ENCODE measurements around the gene GPC6. TPM values are rescaled to one million over a fixed set of nuclear protein-coding genes. Genes with fewer than 3 reads are reported as not detected.
"Not testable (repeated sequence)": the region's sequence is repeated elsewhere in the genome, so short reads cannot be mapped to it uniquely, and the experiment has no call there.

GPC6 gene
- total RNA-seq, 1 donor from 2014 or later, result 50.3 TPM

DNA sequence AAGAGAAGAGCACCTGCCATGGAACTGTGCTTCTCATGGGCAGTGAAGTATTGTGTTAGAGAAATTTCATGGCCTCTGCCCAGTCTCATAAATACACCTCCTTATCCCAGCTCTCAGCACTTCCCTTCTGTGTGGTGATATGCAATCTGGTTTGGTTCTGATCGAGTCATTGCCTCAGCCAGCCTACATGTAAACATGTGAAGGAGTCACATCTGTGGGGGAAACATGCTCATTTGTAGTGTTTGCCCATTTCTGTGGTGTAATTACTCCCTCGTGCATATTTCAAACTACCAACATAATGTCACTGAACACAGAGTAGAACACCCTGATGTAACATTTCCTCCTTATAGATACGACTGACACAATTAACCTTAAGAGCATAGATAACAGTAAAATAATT is 1069.9 kb downstream of the GPC6 start:
- H3K9me3 Mint-ChIP-seq (ENCODE audit: low read depth), result no peaks in the 10 kb centered on the region
- H3K4me3 Mint-ChIP-seq (ENCODE audit: low read depth), result no peak overlapping the region
- no peak for TF ChIP-seq CTCF (IDR thresholded peaks at IDR 0.05; ENCODE audit: unreplicated experiment)
- H3K27me3 Mint-ChIP-seq, result no peaks in the 10 kb centered on the region
- peaks cover 35% of the 10 kb centered on the region for H3K4me1 Mint-ChIP-seq (ENCODE audit: low read depth)
- no peaks in the 10 kb centered on the region for H3K36me3 Mint-ChIP-seq (ENCODE audit: insufficient read depth)
- DNase-seq (ENCODE audit: low spot score, unreplicated experiment), result no peak
- peak overlapping the region; percentile 14 for H3K27ac Mint-ChIP-seq

- no peak for TF ChIP-seq CTCF (IDR thresholded peaks at IDR 0.05; ENCODE audit: unreplicated experiment)
- H3K36me3 Mint-ChIP-seq (ENCODE audit: insufficient read depth), result no peaks in the 10 kb centered on the region
- no peaks in the 10 kb centered on the region for H3K9me3 Mint-ChIP-seq (ENCODE audit: low read depth)
- no peak overlapping the region for H3K27ac Mint-ChIP-seq
- no peak for DNase-seq (ENCODE audit: low spot score, unreplicated experiment)
- H3K4me3 Mint-ChIP-seq (ENCODE audit: low read depth), result no peak overlapping the region
- peaks cover 23% of the 10 kb centered on the region for H3K4me1 Mint-ChIP-seq (ENCODE audit: low read depth)
- H3K27me3 Mint-ChIP-seq, result no peaks in the 10 kb centered on the region
These were observed 1071.7 kb downstream of the GPC6 start for GRCh38 chr13:94298346-94298745.

- no peaks in the 10 kb centered on the region for H3K9me3 Mint-ChIP-seq (ENCODE audit: low read depth)
- no peaks in the 10 kb centered on the region for H3K27me3 Mint-ChIP-seq
- no peak for DNase-seq (ENCODE audit: low spot score, unreplicated experiment)
- H3K36me3 Mint-ChIP-seq (ENCODE audit: insufficient read depth), result no peaks in the 10 kb centered on the region
- H3K4me1 Mint-ChIP-seq (ENCODE audit: low read depth), result peaks cover 41% of the 10 kb centered on the region
- no peak for TF ChIP-seq CTCF (IDR thresholded peaks at IDR 0.05; ENCODE audit: unreplicated experiment)
- no peak overlapping the region for H3K4me3 Mint-ChIP-seq (ENCODE audit: low read depth)
- no peak overlapping the region for H3K27ac Mint-ChIP-seq
These were observed 1073.8 kb downstream of the GPC6 start for GRCh38 chr13:94300401-94300800.

DNA sequence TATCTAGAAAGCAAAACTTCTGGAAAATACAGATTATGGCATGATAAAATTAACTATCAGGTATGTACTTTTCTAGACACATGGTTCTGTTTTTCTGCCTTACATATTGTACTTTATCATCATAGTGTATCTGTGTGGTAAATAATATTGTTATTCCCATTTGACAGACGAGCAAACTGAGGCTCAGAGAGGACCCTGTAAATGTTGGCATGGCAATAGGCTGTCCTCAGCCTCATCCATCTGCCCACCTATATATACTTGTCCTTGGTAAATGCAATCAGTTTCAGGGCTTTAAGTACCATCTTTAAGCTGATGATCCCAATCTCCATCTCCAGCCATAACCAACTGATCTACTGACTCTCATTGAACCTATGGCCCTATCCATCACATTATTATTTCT is 1074.9 kb downstream of the GPC6 start:
- Mint-ChIP-seq H3K4me3 (ENCODE audit: low read depth) (no peak overlapping the region), H3K9me3 (ENCODE audit: low read depth) (no peaks in the 10 kb centered on the region), H3K36me3 (ENCODE audit: insufficient read depth) (no peaks in the 10 kb centered on the region), H3K27me3 (no peaks in the 10 kb centered on the region), H3K27ac (no peak overlapping the region), H3K4me1 (ENCODE audit: low read depth) (peaks cover 41% of the 10 kb centered on the region)
- no peak for TF ChIP-seq CTCF (IDR thresholded peaks at IDR 0.05; ENCODE audit: unreplicated experiment)
- no peak for DNase-seq (ENCODE audit: low spot score, unreplicated experiment)

GRCh38 chr13:94302847-94303565 is 1076.4 kb downstream of the GPC6 start:
- not testable (repeated sequence) for H3K36me3 Mint-ChIP-seq (ENCODE audit: insufficient read depth); DNase-seq (ENCODE audit: low spot score, unreplicated experiment); H3K27me3 Mint-ChIP-seq; H3K9me3 Mint-ChIP-seq (ENCODE audit: low read depth); H3K4me3 Mint-ChIP-seq (ENCODE audit: low read depth)
- Mint-ChIP-seq H3K4me1 (ENCODE audit: low read depth) (peaks cover 35% of the 10 kb centered on the region), H3K27ac (peak overlapping the region; percentile 72)

GRCh38 chr13:94303644-94304174 is 1077.1 kb downstream of the GPC6 start:
- DNase-seq (ENCODE audit: low spot score, unreplicated experiment), result no peak
- Mint-ChIP-seq H3K4me3 (ENCODE audit: low read depth) (no peak overlapping the region), H3K36me3 (ENCODE audit: insufficient read depth) (no peaks in the 10 kb centered on the region), H3K27ac (peak overlapping the region; percentile 83), H3K9me3 (ENCODE audit: low read depth) (no peaks in the 10 kb centered on the region), H3K4me1 (ENCODE audit: low read depth) (peaks cover 31% of the 10 kb centered on the region), H3K27me3 (no peaks in the 10 kb centered on the region)
- no peak for TF ChIP-seq CTCF (IDR thresholded peaks at IDR 0.05; ENCODE audit: unreplicated experiment)

Data from progenitor cell of endocrine pancreas (in vitro differentiated cells).